Neural cell (in vitro differentiated cells): ENCODE measurements around the gene CACNA1C. TPM values are rescaled to one million over a fixed set of nuclear protein-coding genes. Genes with fewer than 3 reads are reported as not detected.

Source experiments
- H2AFZ ChIP-seq: fragments of 200-600, 300-800 bp; sonication (generic), shearing (Covaris generic); 2 replicates; pipeline ENCODE4 v1.6.0; 2014; ENCODE audit warnings: low read depth, mild to moderate bottlenecking, antibody characterized with exemption, low read length, moderate library complexity
- H3F3A ChIP-seq: fragments of 200-600 bp; shearing (Covaris generic); 2 replicates; pipeline ENCODE4 v1.6.1; 2016; ENCODE audit warnings: mild to moderate bottlenecking, moderate library complexity, mixed read lengths, antibody characterized with exemption, low read length; ENCODE audit not compliant: insufficient read depth, poor library complexity, severe bottlenecking
- H3K27ac ChIP-seq: fragments of 200-600, 300-800 bp; sonication (generic), shearing (Covaris generic); 2 replicates; pipeline ENCODE4 v1.5.1; 2014; ENCODE audit warnings: mild to moderate bottlenecking, low read length, moderate library complexity
- H3K27me3 ChIP-seq: fragments of 300-800, 200-600 bp; sonication (generic), shearing (Covaris generic); 2 replicates; pipeline ENCODE4 v1.6.0; 2014; ENCODE audit warnings: mild to moderate bottlenecking, low read depth, low read length, moderate library complexity; ENCODE audit not compliant: insufficient read depth
- H3K36me3 ChIP-seq: fragments of 300-800, 200-600 bp; sonication (generic), shearing (Covaris generic); 2 replicates; pipeline ENCODE4 v1.5.1; 2014; ENCODE audit warnings: mild to moderate bottlenecking, antibody characterized with exemption, low read length, moderate library complexity; ENCODE audit not compliant: insufficient read depth
- H3K4me2 ChIP-seq: fragments of 300-800, 200-600 bp; sonication (generic), shearing (Covaris generic); 2 replicates; pipeline ENCODE4 v1.6.0; 2014; ENCODE audit warnings: mild to moderate bottlenecking, low read length
- H3K4me3 ChIP-seq: fragments of 300-800, 200-600 bp; sonication (generic), shearing (Covaris generic); 2 replicates; pipeline ENCODE4 v1.5.1; 2014; ENCODE audit warnings: mild to moderate bottlenecking, low read length, moderate library complexity
- H3K79me2 ChIP-seq: fragments of 200-600 bp; shearing (Covaris generic); replicated peaks from 2 replicates; pipeline ENCODE4 v1.6.0; 2014; ENCODE audit warnings: mild to moderate bottlenecking, low read length, moderate library complexity; ENCODE audit not compliant: insufficient read depth
- H3K9ac ChIP-seq: fragments of 300-800, 200-600 bp; sonication (generic), shearing (Covaris generic); 2 replicates; pipeline ENCODE4 v1.6.1; 2016; ENCODE audit warnings: mild to moderate bottlenecking, low read length, mixed read lengths
- H3K9me2 ChIP-seq: fragments of 200-600 bp; shearing (Covaris generic); 2 replicates; pipeline ENCODE4 v1.6.1; 2016; ENCODE audit warnings: mild to moderate bottlenecking, low read length, mixed read lengths; ENCODE audit not compliant: insufficient read depth
- H3K9me3 ChIP-seq: fragments of 200-600, 300-800 bp; sonication (generic), shearing (Covaris generic); 2 replicates; pipeline ENCODE4 v1.6.1; 2016; ENCODE audit warnings: mild to moderate bottlenecking, mixed run types, low read length, moderate library complexity, mixed read lengths
- H4K20me1 ChIP-seq: fragments of 200-600 bp; shearing (Covaris generic); 2 replicates; pipeline ENCODE4 v1.6.1; 2016; ENCODE audit warnings: mild to moderate bottlenecking, mixed run types; ENCODE audit not compliant: insufficient read depth
- CTCF ChIP-seq: fragments of 450-650 bp; IDR thresholded peaks from 2 replicates; pipeline ENCODE4 v1.5.1; 2014; ENCODE audit warnings: antibody characterized with exemption, mild to moderate bottlenecking, moderate library complexity; ENCODE audit not compliant: poor library complexity, severe bottlenecking
- EP300 ChIP-seq: fragments of 450-650 bp; conservative IDR thresholded peaks from 2 replicates; pipeline ENCODE4 v1.6.1; 2014; ENCODE audit warnings: antibody characterized with exemption, mild to moderate bottlenecking, moderate library complexity; ENCODE audit not compliant: poor library complexity, severe bottlenecking
- EZH2 ChIP-seq: fragments of 200-600, 300-800 bp; shearing (Covaris generic), sonication (generic); IDR thresholded peaks from 2 replicates; pipeline ENCODE4 v1.6.1; 2014; ENCODE audit warnings: antibody characterized with exemption, low read length, borderline replicate concordance, mild to moderate bottlenecking; ENCODE audit not compliant: insufficient read depth, poor library complexity, severe bottlenecking
- MXI1 ChIP-seq: fragments of 450-650 bp; conservative IDR thresholded peaks from 2 replicates; pipeline ENCODE4 v1.6.1; 2014; ENCODE audit warnings: antibody characterized with exemption, mild to moderate bottlenecking; ENCODE audit not compliant: poor library complexity, severe bottlenecking
- POLR2AphosphoS5 ChIP-seq: IDR thresholded peaks from 2 replicates; pipeline ENCODE4 v1.6.1; 2012
- RAD21 ChIP-seq: fragments of 450-650 bp; conservative IDR thresholded peaks from 2 replicates; pipeline ENCODE4 v1.6.1; 2014; ENCODE audit warnings: antibody characterized with exemption, mild to moderate bottlenecking, moderate library complexity
- REST ChIP-seq: IDR thresholded peaks from 2 replicates; pipeline ENCODE4 v1.6.1; 2012; ENCODE audit warnings: borderline replicate concordance
- SMC3 ChIP-seq: fragments of 450-650 bp; conservative IDR thresholded peaks from 2 replicates; pipeline ENCODE4 v1.6.1; 2014; ENCODE audit warnings: antibody characterized with exemption, mild to moderate bottlenecking, moderate library complexity; ENCODE audit not compliant: poor library complexity
- TAF1 ChIP-seq: IDR thresholded peaks from 2 replicates; pipeline ENCODE4 v1.6.1; 2012; ENCODE audit warnings: low read depth
- polyA plus RNA-seq: library from polyadenylated mRNA; depleted of rRNA; stranded (reverse); fragments of >200 nt; gene quantifications from 2 replicates; pipeline ENCODE4 v1.2.3, GENCODE V29; 2014

CACNA1C gene
- polyA plus RNA-seq, 1 donor from 2014 or later = 9.7 TPM

- H3K9me3 ChIP-seq = no peaks in the 10 kb centered on the region
- H3K79me2 ChIP-seq = no peaks in the 10 kb centered on the region
- peaks cover 8% of the 10 kb centered on the region for H3K36me3 ChIP-seq
- H3F3A ChIP-seq = no peaks in the 10 kb centered on the region
- H3K4me3 ChIP-seq = no peak overlapping the region
- no peak overlapping the region for H3K9ac ChIP-seq
- TF ChIP-seq REST = no peak
- no peak for TF ChIP-seq RAD21
- no peak for TF ChIP-seq POLR2AphosphoS5
- TF ChIP-seq SMC3 = no peak
- TF ChIP-seq MXI1 = no peak
- no peak for TF ChIP-seq TAF1
- TF ChIP-seq EP300 = no peak
- no peak for TF ChIP-seq EZH2
- no peak overlapping the region for H3K4me2 ChIP-seq
- no peak overlapping the region for H2AFZ ChIP-seq
- H3K27me3 ChIP-seq = no peaks in the 10 kb centered on the region
- no peak overlapping the region for H3K27ac ChIP-seq
- no peaks in the 10 kb centered on the region for H4K20me1 ChIP-seq
- H3K9me2 ChIP-seq = no peaks in the 10 kb centered on the region
Measured at GRCh38 chr12:2113119-2113912, 60.5 kb downstream of the CACNA1C start.

GRCh38 chr12:2114071-2114470 lies 61.3 kb downstream of the CACNA1C start:
- Histone ChIP-seq H3F3A (no peaks in the 10 kb centered on the region), H4K20me1 (no peaks in the 10 kb centered on the region), H3K79me2 (no peaks in the 10 kb centered on the region), H3K4me3 (no peak overlapping the region), H3K9me3 (no peaks in the 10 kb centered on the region), H3K27ac (no peak overlapping the region), H3K36me3 (peaks cover 8% of the 10 kb centered on the region), H3K4me2 (no peak overlapping the region), H3K9ac (no peak overlapping the region), H3K27me3 (no peaks in the 10 kb centered on the region), H2AFZ (no peak overlapping the region), H3K9me2 (no peaks in the 10 kb centered on the region)
- TF ChIP-seq REST (no peak), CTCF (no peak), MXI1 (no peak)
